Activated CD4-positive, alpha-beta T cell treated with anti-CD3 and anti-CD28 coated beads, Interleukin-2, amount 10 ng/mL, durations not matched to agents 7 days and 5 days (primary cell): ENCODE measurements around the gene LILRA1. TPM values are rescaled to one million over a fixed set of nuclear protein-coding genes. Genes with fewer than 3 reads are reported as not detected.
"Not testable (repeated sequence)": the region's sequence is repeated elsewhere in the genome, so short reads cannot be mapped to it uniquely, and the experiment has no call there.

Experiments
- CTCF ChIA-PET: fragments of 350-600 bp; sonication (Branson Sonifier 250); formaldehyde crosslinking; loops from one replicate; lab custom pipeline; 2021; ENCODE audit warnings: antibody characterized with exemption; lab: Charles Lee
- POLR2A ChIA-PET: fragments of 350-600 bp; sonication (Branson Sonifier 250); formaldehyde crosslinking; loops from one replicate; lab custom pipeline; 2021; ENCODE audit warnings: antibody characterized with exemption; lab: Charles Lee
- DNase-seq: peaks from one replicate; pipeline ENCODE4 v3.0.0-alpha.2; 2020
- H3K27ac Mint-ChIP-seq: one replicate; pipeline ENCODE4 v1.8.0; 2021; ENCODE audit warnings: mild to moderate bottlenecking, moderate library complexity, mixed read lengths
- H3K27me3 Mint-ChIP-seq: one replicate; pipeline ENCODE4 v1.8.0; 2021; ENCODE audit warnings: mixed read lengths
- H3K36me3 Mint-ChIP-seq: one replicate; pipeline ENCODE4 v1.8.0; 2021; ENCODE audit warnings: low read depth, mixed read lengths
- H3K4me1 Mint-ChIP-seq: one replicate; pipeline ENCODE4 v1.8.0; 2021; ENCODE audit warnings: mixed read lengths
- H3K4me3 Mint-ChIP-seq: one replicate; pipeline ENCODE4 v1.8.0; 2021; ENCODE audit warnings: mild to moderate bottlenecking, moderate library complexity, mixed read lengths
- H3K9me3 Mint-ChIP-seq: one replicate; pipeline ENCODE4 v1.8.0; 2021; ENCODE audit warnings: mixed read lengths
- total RNA-seq, 2 experiments: library from RNA; stranded (reverse); gene quantifications; one replicate each; pipeline ENCODE4 v1.2.3, GENCODE V29; 2021

The LILRA1 gene
- total RNA-seq, 2 experiments from 2014 or later = not detected

- Mint-ChIP-seq H3K27ac (no peak overlapping the region), H3K4me3 (no peak overlapping the region), H3K9me3 (no peaks in the 10 kb centered on the region), H3K36me3 (no peaks in the 10 kb centered on the region), H3K27me3 (peaks cover 42% of the 10 kb centered on the region), H3K4me1 (peaks cover 16% of the 10 kb centered on the region)
- ChIA-PET CTCF (no interaction called here), POLR2A (no interaction called here)
- DNase-seq = no peak
Observed at GRCh38 chr19:54570316-54570715, 23.1 kb upstream of the LILRA1 start.

DNA sequence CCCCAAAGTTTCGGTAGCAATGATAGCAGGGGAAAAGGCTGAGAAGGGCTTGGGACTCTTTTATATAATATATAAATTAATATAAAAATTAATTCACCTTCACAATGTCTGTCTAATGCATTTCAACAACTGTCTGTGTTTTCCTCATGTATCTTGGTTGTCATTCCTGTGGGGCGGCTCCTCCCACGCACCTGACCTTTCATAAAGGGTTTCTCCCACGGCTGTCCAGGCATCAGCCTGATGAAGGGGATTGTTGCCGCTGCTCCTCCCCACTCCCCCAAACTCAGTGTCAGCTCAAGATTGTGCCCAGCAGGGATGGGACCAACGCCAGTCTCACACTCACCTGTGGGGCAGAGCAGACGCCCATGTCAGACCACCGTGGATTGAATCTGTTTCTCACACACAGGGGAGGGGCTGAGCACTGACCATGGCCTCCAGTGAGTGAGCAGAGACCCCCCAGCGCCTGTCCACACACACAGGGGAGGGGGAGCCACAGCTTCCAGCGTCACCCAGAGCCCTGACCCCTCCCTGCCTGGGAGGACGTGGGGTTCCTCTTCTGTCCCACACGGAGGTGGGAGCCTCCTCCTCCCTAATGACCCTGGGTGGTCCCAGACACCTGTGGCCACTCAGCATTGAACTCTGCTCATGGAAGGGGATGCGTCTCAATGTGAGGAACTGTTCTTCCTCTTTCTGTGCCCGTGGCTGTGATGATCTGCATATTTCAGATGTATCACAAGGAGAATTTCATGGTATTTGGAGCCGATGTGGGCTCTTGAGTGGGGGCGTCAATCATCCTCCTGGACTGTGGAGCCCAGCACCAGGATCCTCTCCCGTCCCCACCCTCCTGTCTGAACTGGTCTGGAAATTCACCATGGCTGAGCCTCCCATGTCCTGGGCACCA lies 21.5 kb upstream of the LILRA1 start:
- H3K36me3 Mint-ChIP-seq, H3K27ac Mint-ChIP-seq, H3K9me3 Mint-ChIP-seq, POLR2A ChIA-PET, H3K4me3 Mint-ChIP-seq, DNase-seq: not testable (repeated sequence)
- peaks cover 16% of the 10 kb centered on the region for H3K4me1 Mint-ChIP-seq
- CTCF ChIA-PET = interaction anchor here (0.7 kb wide), 1 partner anchor 93 kb away, joined by 3 read pairs; no protein-coding TSS in a partner anchor
- peaks cover 33% of the 10 kb centered on the region for H3K27me3 Mint-ChIP-seq

DNA sequence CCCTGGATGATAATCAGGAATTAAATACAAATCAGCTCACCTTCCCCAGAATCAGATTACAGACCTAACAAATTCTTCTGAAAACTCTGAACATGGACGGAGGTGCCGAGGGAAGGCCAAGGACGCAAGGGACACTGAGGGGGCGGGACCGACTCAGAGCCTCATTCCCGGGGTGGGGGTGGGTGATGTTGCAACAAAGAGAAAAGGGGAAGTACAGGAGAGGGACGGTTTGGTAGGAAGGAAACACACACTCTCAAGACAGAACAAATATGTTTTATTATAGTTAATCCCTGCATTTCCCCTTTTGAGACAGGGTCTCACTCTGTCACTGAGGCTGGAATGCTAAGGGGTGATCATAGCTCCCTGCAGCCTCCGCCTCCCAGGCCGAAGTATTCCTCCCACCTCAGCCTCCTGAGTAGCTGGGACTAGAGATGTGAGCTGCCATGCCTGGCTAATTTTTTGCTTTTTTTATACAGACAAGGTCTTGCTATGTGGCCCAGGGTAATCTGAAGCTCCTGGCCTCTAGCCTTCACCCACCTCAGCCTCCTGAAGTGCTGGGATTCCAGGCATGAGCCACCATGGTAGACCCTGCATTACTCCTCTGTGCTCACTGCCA lies 20.6 kb upstream of the LILRA1 start:
- Mint-ChIP-seq H3K9me3 (no peaks in the 10 kb centered on the region), H3K27ac (no peak overlapping the region), H3K27me3 (peaks cover 30% of the 10 kb centered on the region), H3K4me3 (no peak overlapping the region), H3K4me1 (peaks cover 14% of the 10 kb centered on the region), H3K36me3 (no peaks in the 10 kb centered on the region)
- ChIA-PET CTCF (interaction anchor here (0.7 kb wide), 1 partner anchor 94 kb away, joined by 3 read pairs; no protein-coding TSS in a partner anchor), POLR2A (no interaction called here)
- DNase-seq = no peak

DNA sequence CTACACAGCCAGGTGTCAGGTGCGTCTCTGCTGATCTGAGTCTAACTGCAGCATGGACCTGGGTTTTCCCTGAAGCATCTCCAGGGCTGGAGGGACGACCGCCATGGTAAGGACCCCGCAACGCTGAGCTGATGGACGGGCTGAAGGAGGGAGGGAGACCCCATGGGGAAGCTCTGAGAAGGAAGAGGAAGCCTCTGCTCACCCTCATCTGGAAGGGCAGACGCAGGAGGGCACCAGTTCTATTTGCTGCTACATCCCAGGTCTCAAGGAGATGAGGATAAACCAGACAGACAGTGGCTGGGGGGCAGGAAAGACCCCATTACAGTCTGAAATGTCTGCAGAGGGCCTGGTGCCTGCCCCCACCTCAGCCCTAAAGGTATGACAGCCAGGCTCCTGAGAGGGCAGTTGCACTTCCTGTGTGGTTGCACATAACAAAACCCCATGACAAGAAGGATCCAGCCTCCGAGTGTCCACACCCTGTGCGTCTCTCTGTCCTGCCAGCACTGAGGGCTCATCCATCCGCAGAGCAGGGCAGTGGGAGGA lies 20.0 kb upstream of the LILRA1 start, which contains the start of gene LILRA2:
Gene LILRA2 (plus strand): TSS at position 461 of the 543 bp plus-strand sequence. CDS start 89 bp downstream, outside the sequence.
- no peaks in the 10 kb centered on the region for H3K9me3 Mint-ChIP-seq
- H3K4me1 Mint-ChIP-seq = peaks cover 9% of the 10 kb centered on the region
- POLR2A ChIA-PET = no interaction called here

DNA sequence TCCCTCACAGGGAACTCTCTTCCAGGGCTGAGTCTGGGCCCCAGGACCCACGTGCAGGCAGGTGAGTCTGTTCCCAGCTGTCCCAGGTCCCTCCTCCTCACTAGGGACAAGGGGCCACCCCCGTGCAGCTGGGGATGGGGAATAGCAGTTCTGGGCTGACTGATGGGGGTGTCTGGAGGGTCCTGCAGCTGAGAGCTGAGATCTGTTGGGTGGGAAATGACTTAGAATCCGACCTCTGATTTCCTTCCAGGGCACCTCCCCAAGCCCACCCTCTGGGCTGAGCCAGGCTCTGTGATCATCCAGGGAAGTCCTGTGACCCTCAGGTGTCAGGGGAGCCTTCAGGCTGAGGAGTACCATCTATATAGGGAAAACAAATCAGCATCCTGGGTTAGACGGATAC lies 19.4 kb upstream of the LILRA1 start:
- Mint-ChIP-seq H3K36me3 (no peaks in the 10 kb centered on the region), H3K4me3 (no peak overlapping the region), H3K9me3 (no peaks in the 10 kb centered on the region), H3K27ac (no peak overlapping the region), H3K4me1 (peaks cover 6% of the 10 kb centered on the region), H3K27me3 (peaks cover 22% of the 10 kb centered on the region)
- POLR2A ChIA-PET = no interaction called here
- no peak for DNase-seq
- CTCF ChIA-PET = no interaction called here

More for the DNA sequence above, 20.0 kb upstream of the LILRA1 start, which contains the start of gene LILRA2:
- Mint-ChIP-seq H3K36me3 (no peaks in the 10 kb centered on the region), H3K4me3 (no peak within 1 kb of the TSS), H3K27ac (no peak within 1 kb of the TSS), H3K27me3 (peaks cover 25% of the 10 kb centered on the region)
- DNase-seq = no peak
- CTCF ChIA-PET = no interaction called here

DNA sequence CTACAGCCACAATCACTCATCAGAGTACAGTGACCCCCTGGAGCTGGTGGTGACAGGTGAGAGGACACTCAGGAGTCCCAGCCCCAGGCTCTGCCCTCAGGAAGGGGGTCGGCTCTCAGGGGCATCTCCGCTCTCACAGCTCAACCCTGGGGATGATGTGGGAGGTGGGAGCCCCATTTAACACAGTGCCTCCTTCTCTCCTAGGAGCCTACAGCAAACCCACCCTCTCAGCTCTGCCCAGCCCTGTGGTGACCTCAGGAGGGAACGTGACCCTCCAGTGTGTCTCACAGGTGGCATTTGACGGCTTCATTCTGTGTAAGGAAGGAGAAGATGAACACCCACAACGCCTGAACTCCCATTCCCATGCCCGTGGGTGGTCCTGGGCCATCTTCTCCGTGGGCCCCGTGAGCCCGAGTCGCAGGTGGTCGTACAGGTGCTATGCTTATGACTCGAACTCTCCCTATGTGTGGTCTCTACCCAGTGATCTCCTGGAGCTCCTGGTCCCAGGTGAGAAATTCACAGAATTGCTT lies 18.8 kb upstream of the LILRA1 start:
- Mint-ChIP-seq H3K36me3 (no peaks in the 10 kb centered on the region), H3K27ac (no peak overlapping the region), H3K27me3 (peaks cover 22% of the 10 kb centered on the region), H3K4me3 (no peak overlapping the region), H3K4me1 (peaks cover 6% of the 10 kb centered on the region), H3K9me3 (no peaks in the 10 kb centered on the region)
- CTCF ChIA-PET = no interaction called here
- POLR2A ChIA-PET = no interaction called here
- DNase-seq = no peak

DNA sequence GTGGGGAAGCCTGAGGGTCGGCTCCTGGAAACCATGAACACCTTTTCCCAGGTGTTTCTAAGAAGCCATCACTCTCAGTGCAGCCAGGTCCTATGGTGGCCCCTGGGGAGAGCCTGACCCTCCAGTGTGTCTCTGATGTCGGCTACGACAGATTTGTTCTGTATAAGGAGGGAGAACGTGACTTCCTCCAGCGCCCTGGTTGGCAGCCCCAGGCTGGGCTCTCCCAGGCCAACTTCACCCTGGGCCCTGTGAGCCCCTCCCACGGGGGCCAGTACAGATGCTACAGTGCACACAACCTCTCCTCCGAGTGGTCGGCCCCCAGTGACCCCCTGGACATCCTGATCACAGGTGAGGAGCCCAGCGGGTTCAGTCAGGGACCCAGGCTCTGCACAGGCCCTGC lies 18.2 kb upstream of the LILRA1 start:
- POLR2A ChIA-PET, DNase-seq, H3K4me3 Mint-ChIP-seq, H3K4me1 Mint-ChIP-seq, H3K36me3 Mint-ChIP-seq, H3K9me3 Mint-ChIP-seq, H3K27ac Mint-ChIP-seq, CTCF ChIA-PET: not testable (repeated sequence)
- peaks cover 22% of the 10 kb centered on the region for H3K27me3 Mint-ChIP-seq

DNA sequence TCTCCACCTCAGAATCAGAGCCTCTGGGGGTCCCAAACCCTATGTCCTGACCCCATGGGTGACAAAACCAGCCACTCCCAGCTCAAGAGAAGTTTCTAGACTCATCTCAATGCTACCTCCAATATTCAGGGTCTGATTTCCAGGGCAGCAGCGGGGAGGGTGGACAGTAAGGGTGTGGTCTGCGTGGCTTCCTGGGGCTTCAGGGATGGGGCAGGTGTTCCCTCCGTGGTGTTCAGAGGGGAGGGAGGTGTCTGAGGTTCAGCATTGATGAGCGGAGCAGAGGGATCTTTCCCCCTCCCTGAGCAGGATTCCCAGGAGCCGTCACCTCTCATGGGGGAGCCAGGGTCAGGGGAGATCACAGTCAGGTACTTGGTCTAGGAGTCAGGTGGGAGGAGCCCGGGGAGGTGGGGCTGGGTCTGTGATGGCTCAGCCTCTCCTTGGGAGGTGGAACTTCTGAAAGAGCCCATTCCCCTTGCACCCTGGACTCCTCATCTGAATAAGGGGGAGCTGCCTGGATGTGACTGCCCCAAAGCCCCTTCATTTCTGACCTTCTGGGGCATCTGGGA lies 16.9 kb upstream of the LILRA1 start:
- peaks cover 22% of the 10 kb centered on the region for H3K27me3 Mint-ChIP-seq
- no peak for DNase-seq
- H3K9me3 Mint-ChIP-seq = no peaks in the 10 kb centered on the region
- H3K36me3 Mint-ChIP-seq = no peaks in the 10 kb centered on the region
- no peak overlapping the region for H3K4me3 Mint-ChIP-seq
- peaks cover 6% of the 10 kb centered on the region for H3K4me1 Mint-ChIP-seq
- ChIA-PET POLR2A (no interaction called here), CTCF (no interaction called here)
- no peak overlapping the region for H3K27ac Mint-ChIP-seq

DNA sequence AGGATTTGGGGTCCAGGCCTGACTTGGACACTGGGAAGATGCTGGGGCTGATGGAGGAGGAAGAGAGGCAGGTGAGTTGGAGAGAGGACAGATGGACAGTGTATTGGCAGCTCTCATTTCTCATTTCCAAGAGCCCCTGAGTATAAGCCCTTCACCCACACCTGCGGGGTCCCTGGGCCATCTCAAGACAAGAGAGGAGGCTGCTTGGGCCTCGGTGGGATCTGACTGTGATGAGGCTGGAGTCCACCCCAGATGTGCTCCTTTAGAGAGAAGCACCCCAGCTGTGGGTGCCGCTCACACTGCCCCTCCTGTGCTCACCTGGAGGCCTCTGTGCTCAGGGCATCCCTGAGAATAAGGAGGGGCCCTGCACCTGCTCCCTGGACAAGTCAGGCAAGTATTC lies 16.1 kb upstream of the LILRA1 start:
- ChIA-PET POLR2A (no interaction called here), CTCF (no interaction called here)
- H3K36me3 Mint-ChIP-seq = no peaks in the 10 kb centered on the region
- no peak overlapping the region for H3K27ac Mint-ChIP-seq
- no peaks in the 10 kb centered on the region for H3K9me3 Mint-ChIP-seq
- no peak for DNase-seq
- no peak overlapping the region for H3K4me3 Mint-ChIP-seq
- H3K27me3 Mint-ChIP-seq = peaks cover 16% of the 10 kb centered on the region
- H3K4me1 Mint-ChIP-seq = peaks cover 6% of the 10 kb centered on the region

GRCh38 chr19:54578268-54578667 lies 15.2 kb upstream of the LILRA1 start:
- DNase-seq, H3K9me3 Mint-ChIP-seq, CTCF ChIA-PET, H3K27ac Mint-ChIP-seq, H3K4me1 Mint-ChIP-seq, POLR2A ChIA-PET, H3K4me3 Mint-ChIP-seq, H3K36me3 Mint-ChIP-seq: not testable (repeated sequence)
- peaks cover 16% of the 10 kb centered on the region for H3K27me3 Mint-ChIP-seq

DNA sequence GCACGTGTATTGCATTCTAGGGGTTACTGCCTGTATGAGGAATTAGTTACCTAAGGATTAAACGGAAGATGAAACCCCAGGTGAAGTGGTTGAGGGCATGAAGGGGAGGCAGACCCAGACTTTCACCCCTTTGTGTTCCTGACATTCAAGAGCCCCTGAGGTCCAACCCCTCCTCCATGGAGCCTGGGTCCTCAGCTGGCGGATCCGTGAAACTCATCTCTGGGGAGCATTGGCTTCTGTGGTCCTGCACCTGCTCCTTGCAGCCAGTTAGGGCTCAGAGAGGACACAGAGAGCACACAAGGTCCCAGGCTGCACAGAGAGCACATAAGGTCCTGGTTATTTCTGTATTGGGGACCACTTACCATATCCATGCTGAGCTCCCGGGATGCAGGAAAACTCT lies 7.0 kb upstream of the LILRA1 start:
- no peaks in the 10 kb centered on the region for H3K36me3 Mint-ChIP-seq
- no peaks in the 10 kb centered on the region for H3K9me3 Mint-ChIP-seq
- H3K4me3 Mint-ChIP-seq = no peak overlapping the region
- peaks cover 28% of the 10 kb centered on the region for H3K27me3 Mint-ChIP-seq
- ChIA-PET POLR2A (no interaction called here), CTCF (no interaction called here)
- H3K27ac Mint-ChIP-seq = no peak overlapping the region
- H3K4me1 Mint-ChIP-seq = no peaks in the 10 kb centered on the region
- DNase-seq = no peak

DNA sequence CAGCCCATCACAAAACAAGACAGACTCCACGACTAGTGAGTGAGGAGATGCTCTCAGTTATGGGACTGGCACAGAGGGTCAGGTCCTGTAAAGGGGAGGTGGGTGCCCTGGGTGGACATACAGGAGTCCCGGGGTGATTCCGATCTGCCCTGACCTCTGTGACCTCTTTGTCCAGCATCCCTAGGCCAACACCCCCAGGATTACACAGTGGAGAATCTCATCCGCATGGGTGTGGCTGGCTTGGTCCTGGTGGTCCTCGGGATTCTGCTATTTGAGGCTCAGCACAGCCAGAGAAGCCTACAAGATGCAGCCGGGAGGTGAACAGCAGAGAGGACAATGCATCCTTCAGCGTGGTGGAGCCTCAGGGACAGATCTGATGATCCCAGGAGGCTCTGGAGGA lies 6.4 kb upstream of the LILRA1 start:
- Mint-ChIP-seq H3K4me3 (no peak overlapping the region), H3K9me3 (no peaks in the 10 kb centered on the region), H3K4me1 (no peaks in the 10 kb centered on the region), H3K27ac (no peak overlapping the region), H3K27me3 (peaks cover 28% of the 10 kb centered on the region), H3K36me3 (no peaks in the 10 kb centered on the region)
- ChIA-PET POLR2A (no interaction called here), CTCF (no interaction called here)
- DNase-seq = no peak
